Pulmonary artery endothelial cell (primary cell): ENCODE measurements around the gene LCE7A. TPM values are rescaled to one million over a fixed set of nuclear protein-coding genes. Genes with fewer than 3 reads are reported as not detected.

Experiments used
- DNase-seq: peaks from one replicate; pipeline ENCODE4 v3.0.0-alpha.2; 2011; ENCODE audit warnings: low read depth, low spot score
- total RNA-seq: library from RNA; depleted of rRNA; stranded (reverse); fragments of >200 nt; gene quantifications from 2 replicates; pipeline ENCODE4 v1.2.3, GENCODE V29; 2014

The LCE7A gene
- total RNA-seq, 1 donor from 2014 or later, result not detected

- no peak for DNase-seq
Observed at GRCh38 chr1:152880316-152880715, 20.5 kb downstream of the LCE7A start.

GRCh38 chr1:152880907-152881306 lies 21.1 kb downstream of the LCE7A start:
- DNase-seq, result no peak

GRCh38 chr1:152884085-152884484 lies 24.3 kb downstream of the LCE7A start:
- no peak for DNase-seq

- DNase-seq, result no peak
Observed at GRCh38 chr1:152884506-152884905, 24.7 kb downstream of the LCE7A start.

GRCh38 chr1:152884966-152885624 lies 25.3 kb downstream of the LCE7A start:
- DNase-seq, result no peak

- DNase-seq, result no peak
Observed at GRCh38 chr1:152886085-152886484, 26.3 kb downstream of the LCE7A start.

GRCh38 chr1:152886758-152887409 lies 27.1 kb downstream of the LCE7A start:
- DNase-seq, result no peak

- DNase-seq, result no peak
Observed at GRCh38 chr1:152888126-152888525, 28.3 kb downstream of the LCE7A start.

GRCh38 chr1:152899027-152899426 lies 39.2 kb downstream of the LCE7A start:
- DNase-seq, result no peak

- DNase-seq, result no peak
Observed at GRCh38 chr1:152899883-152900282, 40.1 kb downstream of the LCE7A start.

- DNase-seq, result no peak
Observed at GRCh38 chr1:152901631-152902030, 41.8 kb downstream of the LCE7A start.

- no peak for DNase-seq
Observed at GRCh38 chr1:152902636-152903035, 42.8 kb downstream of the LCE7A start.

GRCh38 chr1:152904688-152905440 lies 45.1 kb downstream of the LCE7A start:
- no peak for DNase-seq

GRCh38 chr1:152906023-152906565 lies 46.3 kb downstream of the LCE7A start:
- DNase-seq, result no peak

GRCh38 chr1:152907686-152908601 lies 48.1 kb downstream of the LCE7A start, which contains the start of gene IVL:
TSS of gene IVL (plus strand) at chr1:152908546. CDS start at chr1:152909798, 1,252 bp downstream.
- no peak for DNase-seq

GRCh38 chr1:152909206-152909605 lies 49.4 kb downstream of the LCE7A start:
- DNase-seq, result no peak

Other genes with a start within 250 kb of the LCE7A start
- gene LCE3B, start 246.2 kb upstream of the LCE7A start, total RNA-seq, result not detected in 2 replicates
- gene LCE3A, start 236.9 kb upstream of the LCE7A start, total RNA-seq, result not detected in 2 replicates
- not detected in 2 replicates for gene LCE2D, start 196.6 kb upstream of the LCE7A start, total RNA-seq
- gene LCE2C, start 184.7 kb upstream of the LCE7A start, total RNA-seq, result not detected in 2 replicates
- gene LCE2B, start 173.9 kb upstream of the LCE7A start, total RNA-seq, result not detected in 2 replicates
- not detected in 2 replicates for gene LCE2A, start 161.7 kb upstream of the LCE7A start, total RNA-seq
- not detected in 2 replicates for gene LCE4A, start 151.8 kb upstream of the LCE7A start, total RNA-seq
- gene KPRP, start 102.0 kb upstream of the LCE7A start, total RNA-seq, result not detected in 2 replicates
- gene LCE1F, start 84.9 kb upstream of the LCE7A start, total RNA-seq, result not detected in 2 replicates
- gene LCE1E, start 73.7 kb upstream of the LCE7A start, total RNA-seq, result not detected in 2 replicates
- gene LCE1D, start 63.3 kb upstream of the LCE7A start, total RNA-seq, result not detected in 2 replicates
- not detected in 2 replicates for gene LCE1C, start 53.3 kb upstream of the LCE7A start, total RNA-seq
- not detected in 2 replicates for gene LCE1B, start 48.0 kb upstream of the LCE7A start, total RNA-seq
- not detected in 2 replicates for gene LCE1A, start 32.5 kb upstream of the LCE7A start, total RNA-seq
- gene LCE6A, start 17.1 kb upstream of the LCE7A start, total RNA-seq, result not detected in 2 replicates
- not detected in 2 replicates for gene SMCP, start 18.3 kb downstream of the LCE7A start, total RNA-seq
- under 0.01 TPM in 1 of 2 replicates, not detected in the other for gene IVL, start 48.5 kb downstream of the LCE7A start, total RNA-seq
- not detected in 2 replicates for gene SPRR5, start 87.2 kb downstream of the LCE7A start, total RNA-seq
- gene SPRR4, start 110.7 kb downstream of the LCE7A start, total RNA-seq, result not detected in 2 replicates
- not detected in 2 replicates for gene SPRR1A, start 124.1 kb downstream of the LCE7A start, total RNA-seq
- not detected in 2 replicates for gene SPRR3, start 141.8 kb downstream of the LCE7A start, total RNA-seq
- gene SPRR1B, start 171.2 kb downstream of the LCE7A start, total RNA-seq, result not detected in 2 replicates
- gene SPRR2D, start 181.1 kb downstream of the LCE7A start, total RNA-seq, result not detected in 2 replicates
- not detected in 2 replicates for gene SPRR2A, start 197.5 kb downstream of the LCE7A start, total RNA-seq
- not detected in 2 replicates for gene SPRR2B, start 211.6 kb downstream of the LCE7A start, total RNA-seq
- gene SPRR2E, start 234.5 kb downstream of the LCE7A start, total RNA-seq, result not detected in 2 replicates